Astrocyte of the spinal cord (primary cell): ENCODE data around the gene SRSF9.

Experiments used
- DNase-seq: peaks from one replicate; pipeline ENCODE4 v3.0.0; 2011; ENCODE audit warnings: low read depth, low spot score
- H3K4me3 ChIP-seq: 2 replicates; pipeline ENCODE4 v1.5.1; 2011; ENCODE audit warnings: low read depth, mild to moderate bottlenecking, low read length, moderate library complexity
- in situ Hi-C: cut with HindIII; loops from 2 replicates; pipeline ENCODE4 v1.10.0; 2017; ENCODE audit warnings: low sequenced_read_pairs
- TF ChIP-seq, protein P1 (sequence below): IDR thresholded peaks from 2 replicates; pipeline ENCODE4 v1.5.1; 2012; ENCODE audit warnings: low read depth, mild to moderate bottlenecking, low read length, inconsistent platforms

Gene SRSF9

DNA sequence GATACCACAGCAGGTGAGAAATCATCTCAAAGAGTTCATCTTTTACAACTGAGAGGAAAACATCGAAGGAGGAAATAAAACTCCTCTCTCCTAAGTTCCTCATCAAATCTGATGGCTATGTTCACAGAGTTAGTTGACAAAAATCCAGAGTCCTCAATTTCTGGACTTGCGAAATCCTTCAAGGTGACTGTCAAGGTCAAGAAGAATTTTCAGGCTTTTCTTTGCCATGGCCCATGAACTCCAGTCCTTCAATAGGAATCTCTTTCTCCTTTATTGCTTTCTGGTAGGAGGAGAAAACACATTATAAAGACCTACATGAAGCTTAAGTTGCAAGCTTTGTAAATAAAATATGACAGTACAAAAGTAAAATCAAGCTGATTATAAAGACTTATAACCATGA is 24.9 kb downstream of the SRSF9 start:
- H3K4me3 ChIP-seq, result no peak overlapping the region
- in situ Hi-C loops, result no loop called here

DNA sequence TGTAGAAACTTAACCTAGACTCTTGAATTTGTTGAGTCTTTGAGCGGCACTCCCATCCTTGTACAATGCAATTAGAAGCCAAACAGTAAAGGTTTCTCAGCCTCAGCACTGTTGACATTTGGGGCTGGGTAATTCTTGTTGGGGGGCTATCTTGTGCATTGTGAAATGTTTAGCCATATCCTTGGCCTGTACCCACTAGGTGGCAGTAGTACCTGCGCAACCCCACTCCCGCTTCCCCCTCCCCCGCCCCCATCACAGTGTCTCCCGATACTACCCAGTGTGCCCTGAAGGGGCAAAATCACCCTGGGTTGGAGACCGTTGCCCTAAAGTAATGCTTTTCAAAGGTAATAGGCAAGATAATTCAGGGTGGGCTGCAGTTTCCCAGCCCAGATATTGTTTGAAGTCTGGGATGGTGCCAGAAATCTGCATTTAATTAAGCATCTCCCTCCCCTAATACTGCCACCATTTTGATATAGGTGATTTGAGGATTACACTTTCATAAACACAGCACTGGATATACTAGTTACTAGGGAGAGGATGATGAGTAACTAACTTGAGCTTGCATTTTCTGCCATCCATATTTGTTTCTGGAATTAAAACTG is 29.8 kb downstream of the SRSF9 start:
- in situ Hi-C loops, result no loop called here
- H3K4me3 ChIP-seq, result no peak overlapping the region

More for the DNA sequence above, 24.9 kb downstream of the SRSF9 start:
- no peak for DNase-seq
- TF ChIP-seq, protein P1, sequence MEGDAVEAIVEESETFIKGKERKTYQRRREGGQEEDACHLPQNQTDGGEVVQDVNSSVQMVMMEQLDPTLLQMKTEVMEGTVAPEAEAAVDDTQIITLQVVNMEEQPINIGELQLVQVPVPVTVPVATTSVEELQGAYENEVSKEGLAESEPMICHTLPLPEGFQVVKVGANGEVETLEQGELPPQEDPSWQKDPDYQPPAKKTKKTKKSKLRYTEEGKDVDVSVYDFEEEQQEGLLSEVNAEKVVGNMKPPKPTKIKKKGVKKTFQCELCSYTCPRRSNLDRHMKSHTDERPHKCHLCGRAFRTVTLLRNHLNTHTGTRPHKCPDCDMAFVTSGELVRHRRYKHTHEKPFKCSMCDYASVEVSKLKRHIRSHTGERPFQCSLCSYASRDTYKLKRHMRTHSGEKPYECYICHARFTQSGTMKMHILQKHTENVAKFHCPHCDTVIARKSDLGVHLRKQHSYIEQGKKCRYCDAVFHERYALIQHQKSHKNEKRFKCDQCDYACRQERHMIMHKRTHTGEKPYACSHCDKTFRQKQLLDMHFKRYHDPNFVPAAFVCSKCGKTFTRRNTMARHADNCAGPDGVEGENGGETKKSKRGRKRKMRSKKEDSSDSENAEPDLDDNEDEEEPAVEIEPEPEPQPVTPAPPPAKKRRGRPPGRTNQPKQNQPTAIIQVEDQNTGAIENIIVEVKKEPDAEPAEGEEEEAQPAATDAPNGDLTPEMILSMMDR, result no peak

DNA sequence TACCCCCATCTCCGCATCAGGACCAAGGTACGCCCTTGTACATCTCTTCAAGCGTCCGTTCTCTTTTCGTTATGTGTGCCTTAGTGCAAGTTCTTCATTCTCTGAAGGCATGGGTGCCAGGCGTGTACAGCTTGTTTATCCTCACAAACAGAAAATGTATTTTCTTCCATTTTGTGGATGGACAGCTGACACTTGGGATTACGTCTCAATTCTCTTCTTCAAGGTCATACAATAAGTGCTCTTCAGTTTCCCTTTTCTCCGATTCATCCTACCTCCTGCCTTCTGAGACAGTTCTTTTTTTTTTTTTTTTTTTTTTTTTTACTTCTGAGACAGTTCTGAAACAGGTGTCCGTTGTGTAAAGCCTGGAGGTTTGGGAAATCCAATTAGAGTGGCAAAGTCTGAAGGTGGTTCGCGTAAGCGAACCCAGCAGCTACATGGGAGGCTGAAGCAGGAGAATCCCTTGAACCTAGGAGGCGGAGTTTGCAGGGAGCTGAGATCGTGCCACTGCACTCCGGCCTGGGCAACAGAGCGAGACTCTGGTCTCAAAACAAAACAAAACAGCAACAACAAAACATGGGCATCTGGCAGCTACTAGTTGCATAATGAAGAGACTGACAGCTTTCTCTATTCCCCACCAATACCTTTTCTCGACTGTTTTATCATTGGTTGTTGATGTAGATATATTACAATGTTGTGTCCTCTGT is 30.9 kb downstream of the SRSF9 start:
- H3K4me3 ChIP-seq, result peak overlapping the region; percentile 89
- in situ Hi-C loops, result no loop called here
- no peak for DNase-seq
- TF ChIP-seq, protein P1, result no peak

More for the DNA sequence above, 29.8 kb downstream of the SRSF9 start:
- peak; percentile 54 for DNase-seq
- TF ChIP-seq, protein P1, result peak; percentile 65

DNA sequence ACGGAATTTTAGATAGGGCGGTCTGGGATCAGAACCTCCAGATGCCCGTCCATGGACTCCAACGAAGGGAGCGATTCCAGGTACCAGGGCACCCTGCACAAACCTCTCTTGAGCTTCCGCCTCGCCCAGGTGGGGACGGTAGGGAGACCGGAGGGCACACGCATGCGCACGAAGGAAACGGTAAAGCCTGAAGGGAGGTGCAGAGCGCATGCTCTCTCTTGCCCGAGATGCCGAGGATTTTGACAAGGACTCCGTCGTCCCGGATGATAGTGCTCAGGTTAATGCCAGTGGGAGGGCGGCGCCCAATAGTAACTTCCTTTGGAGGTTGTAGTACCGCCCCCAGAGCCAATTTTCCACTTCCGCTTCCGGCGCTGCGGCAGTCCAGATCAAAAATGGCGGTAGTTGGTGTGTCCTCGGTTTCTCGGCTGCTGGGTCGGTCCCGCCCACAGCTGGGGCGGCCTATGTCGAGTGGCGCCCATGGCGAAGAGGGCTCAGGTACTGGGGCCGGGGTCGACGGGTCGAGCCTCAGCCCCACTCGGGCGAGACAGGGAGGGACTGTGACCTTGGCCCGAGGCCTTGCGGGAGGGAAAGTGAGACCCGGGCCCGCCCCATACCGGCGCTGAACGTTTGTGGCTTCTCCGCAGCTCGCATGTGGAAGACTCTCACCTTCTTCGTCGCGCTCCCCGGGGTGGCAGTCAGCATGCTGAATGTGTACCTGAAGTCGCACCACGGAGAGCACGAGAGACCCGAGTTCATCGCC is 31.6 kb downstream of the SRSF9 start, which contains the start of gene COX6A1:
TSS of gene COX6A1 (plus strand) at position 379 of the 760 bp plus-strand sequence. CDS start at position 393, 14 bp downstream.
- TF ChIP-seq, protein P1, result no peak
- peak; percentile 97 for DNase-seq
- in situ Hi-C loops, result no loop called here
- peak within 1 kb of the TSS; percentile 89 for H3K4me3 ChIP-seq

DNA sequence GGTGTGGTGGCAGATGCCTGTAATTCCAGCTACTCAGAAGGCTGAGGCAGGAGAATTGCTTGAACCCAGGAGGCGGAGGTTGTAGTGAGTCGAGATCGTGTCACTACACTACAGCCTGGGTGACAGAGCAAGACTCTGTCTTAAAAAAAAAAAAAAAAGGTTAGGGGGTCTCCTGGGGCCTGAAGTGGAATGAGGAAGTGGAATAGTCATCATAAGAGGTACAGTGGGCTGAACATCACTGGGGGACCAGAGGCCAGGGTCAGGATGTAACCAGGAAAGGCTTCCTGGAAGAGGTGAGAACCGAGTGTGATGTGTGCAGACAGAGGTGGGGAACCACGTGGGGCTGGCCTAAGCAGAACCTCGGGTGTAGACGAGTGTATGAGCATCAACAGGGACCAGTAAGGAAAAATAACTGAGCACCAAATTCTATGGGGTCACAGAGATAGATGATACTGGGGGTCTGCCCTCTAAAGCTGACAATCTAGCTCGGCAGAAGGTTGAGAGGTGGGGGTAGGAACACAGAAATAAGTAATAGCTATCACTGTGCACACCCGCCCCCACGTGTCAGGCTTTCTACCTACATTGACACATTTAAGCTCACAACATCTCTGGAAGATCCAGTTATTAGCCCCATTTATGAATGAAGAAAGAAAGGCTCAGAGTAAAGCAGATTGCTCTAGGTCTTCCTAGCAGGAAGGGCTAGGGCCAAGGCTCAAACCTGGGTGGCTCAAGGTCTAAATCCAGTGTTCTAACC is 36.6 kb downstream of the SRSF9 start:
- in situ Hi-C loops, result no loop called here
- TF ChIP-seq, protein P1, result no peak
- no peak for DNase-seq

DNA sequence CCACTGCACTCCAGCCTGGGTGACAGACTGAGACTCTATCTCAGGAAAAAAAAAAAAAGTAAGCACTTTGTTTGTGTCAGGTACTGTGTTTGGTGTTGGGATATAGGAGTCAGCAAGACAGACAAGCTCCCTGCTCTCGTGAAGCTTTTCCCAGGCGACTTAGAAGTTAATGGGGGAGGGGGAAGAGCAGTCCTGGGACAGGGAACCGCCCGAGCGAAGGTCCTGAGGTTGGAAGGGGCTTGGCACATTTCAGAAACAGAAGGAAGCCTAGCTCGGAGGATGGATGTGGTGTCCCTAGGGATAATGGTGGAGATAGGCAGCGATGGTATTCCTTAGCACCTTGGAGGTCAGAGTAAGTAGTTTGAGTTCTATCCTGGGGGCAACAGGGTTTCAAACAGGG is 40.2 kb downstream of the SRSF9 start:
- no peak for DNase-seq
- TF ChIP-seq, protein P1, result no peak
- in situ Hi-C loops, result no loop called here
- H3K4me3 ChIP-seq, result no peak overlapping the region

More for the DNA sequence above, 36.6 kb downstream of the SRSF9 start:
- no peak overlapping the region for H3K4me3 ChIP-seq
